Progenitor cell of endocrine pancreas (in vitro differentiated cells): ENCODE measurements around the gene HIPK2. TPM values are rescaled to one million over a fixed set of nuclear protein-coding genes. Genes with fewer than 3 reads are reported as not detected.

Source experiments
- DNase-seq: peaks from one replicate; pipeline ENCODE4 v3.0.0; 2021; ENCODE audit warnings: low spot score; ENCODE audit not compliant: unreplicated experiment
- H3K27ac Mint-ChIP-seq: 2 replicates; pipeline ENCODE4 v1.8.0; 2021; ENCODE audit warnings: mild to moderate bottlenecking, moderate library complexity, mixed read lengths
- H3K27me3 Mint-ChIP-seq: 2 replicates; pipeline ENCODE4 v1.8.0; 2021; ENCODE audit warnings: mixed read lengths
- H3K36me3 Mint-ChIP-seq: 2 replicates; pipeline ENCODE4 v1.8.0; 2022; ENCODE audit warnings: mixed read lengths; ENCODE audit not compliant: insufficient read depth
- H3K4me1 Mint-ChIP-seq: 2 replicates; pipeline ENCODE4 v1.8.0; 2021; ENCODE audit warnings: low read depth, mixed read lengths
- H3K4me3 Mint-ChIP-seq: 2 replicates; pipeline ENCODE4 v1.8.0; 2021; ENCODE audit warnings: low read depth, mild to moderate bottlenecking, moderate library complexity, mixed read lengths
- H3K9me3 Mint-ChIP-seq: 2 replicates; pipeline ENCODE4 v1.8.0; 2021; ENCODE audit warnings: low read depth, mixed read lengths
- total RNA-seq: library from RNA; stranded (reverse); gene quantifications from 2 replicates; pipeline ENCODE4 v1.2.1, GENCODE V29; 2021
- TF ChIP-seq, protein P1 (sequence below): fragments of 200-600 bp; sonication (generic); IDR thresholded peaks from one replicate; pipeline ENCODE4 v1.5.0; 2021; ENCODE audit warnings: antibody characterized with exemption, mild to moderate bottlenecking; ENCODE audit not compliant: unreplicated experiment

Gene HIPK2
- total RNA-seq, 1 donor from 2014 or later, result 146 TPM

GRCh38 chr7:139575338-139575680 lies 202.5 kb downstream of the HIPK2 start:
- H3K9me3 Mint-ChIP-seq, result no peaks in the 10 kb centered on the region
- TF ChIP-seq, protein P1, sequence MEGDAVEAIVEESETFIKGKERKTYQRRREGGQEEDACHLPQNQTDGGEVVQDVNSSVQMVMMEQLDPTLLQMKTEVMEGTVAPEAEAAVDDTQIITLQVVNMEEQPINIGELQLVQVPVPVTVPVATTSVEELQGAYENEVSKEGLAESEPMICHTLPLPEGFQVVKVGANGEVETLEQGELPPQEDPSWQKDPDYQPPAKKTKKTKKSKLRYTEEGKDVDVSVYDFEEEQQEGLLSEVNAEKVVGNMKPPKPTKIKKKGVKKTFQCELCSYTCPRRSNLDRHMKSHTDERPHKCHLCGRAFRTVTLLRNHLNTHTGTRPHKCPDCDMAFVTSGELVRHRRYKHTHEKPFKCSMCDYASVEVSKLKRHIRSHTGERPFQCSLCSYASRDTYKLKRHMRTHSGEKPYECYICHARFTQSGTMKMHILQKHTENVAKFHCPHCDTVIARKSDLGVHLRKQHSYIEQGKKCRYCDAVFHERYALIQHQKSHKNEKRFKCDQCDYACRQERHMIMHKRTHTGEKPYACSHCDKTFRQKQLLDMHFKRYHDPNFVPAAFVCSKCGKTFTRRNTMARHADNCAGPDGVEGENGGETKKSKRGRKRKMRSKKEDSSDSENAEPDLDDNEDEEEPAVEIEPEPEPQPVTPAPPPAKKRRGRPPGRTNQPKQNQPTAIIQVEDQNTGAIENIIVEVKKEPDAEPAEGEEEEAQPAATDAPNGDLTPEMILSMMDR, result no peak
- peaks cover 32% of the 10 kb centered on the region for H3K36me3 Mint-ChIP-seq
- H3K27ac Mint-ChIP-seq, result no peak overlapping the region
- H3K4me3 Mint-ChIP-seq, result no peak overlapping the region
- no peaks in the 10 kb centered on the region for H3K4me1 Mint-ChIP-seq
- no peaks in the 10 kb centered on the region for H3K27me3 Mint-ChIP-seq
- DNase-seq, result no peak

DNA sequence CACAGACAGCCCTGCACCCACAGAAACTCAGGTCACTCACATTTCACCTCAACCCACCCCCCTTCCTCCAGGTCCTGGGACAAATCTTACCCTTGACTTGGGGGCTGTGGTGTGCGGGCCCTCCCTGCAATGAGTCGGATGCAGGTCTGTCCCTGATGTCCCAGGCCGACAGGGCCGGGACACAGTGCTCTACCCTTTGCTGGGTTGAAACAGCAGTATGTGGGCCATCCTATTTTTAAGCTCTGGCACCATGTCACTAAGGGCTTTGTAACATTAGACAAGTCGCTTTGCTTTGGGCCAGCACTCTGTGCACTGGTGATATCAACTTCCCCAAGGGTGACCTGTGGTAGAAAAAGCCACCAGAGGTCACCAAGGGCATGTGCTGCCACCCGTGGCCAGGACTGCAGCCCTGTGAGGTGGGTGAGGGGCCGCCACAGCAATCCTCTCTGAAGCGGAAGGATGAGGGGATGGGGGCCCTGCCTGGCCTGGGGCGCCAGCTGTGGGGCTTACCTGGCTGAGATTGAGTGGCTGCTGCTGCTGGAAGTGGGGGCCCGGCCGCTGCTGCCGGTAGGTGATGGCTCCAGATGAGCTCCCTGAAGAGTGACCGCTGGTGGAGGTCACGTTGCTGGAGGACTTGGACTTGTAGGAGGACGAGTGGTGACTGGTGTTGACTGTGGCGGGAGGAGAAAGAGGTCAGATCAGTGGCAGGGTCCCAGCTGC lies 203.0 kb downstream of the HIPK2 start:
- Mint-ChIP-seq H3K9me3 (no peaks in the 10 kb centered on the region), H3K4me1 (no peaks in the 10 kb centered on the region), H3K36me3 (peaks cover 29% of the 10 kb centered on the region), H3K4me3 (no peak overlapping the region), H3K27me3 (no peaks in the 10 kb centered on the region), H3K27ac (no peak overlapping the region)
- DNase-seq, result no peak
- TF ChIP-seq, protein P1, result no peak

DNA sequence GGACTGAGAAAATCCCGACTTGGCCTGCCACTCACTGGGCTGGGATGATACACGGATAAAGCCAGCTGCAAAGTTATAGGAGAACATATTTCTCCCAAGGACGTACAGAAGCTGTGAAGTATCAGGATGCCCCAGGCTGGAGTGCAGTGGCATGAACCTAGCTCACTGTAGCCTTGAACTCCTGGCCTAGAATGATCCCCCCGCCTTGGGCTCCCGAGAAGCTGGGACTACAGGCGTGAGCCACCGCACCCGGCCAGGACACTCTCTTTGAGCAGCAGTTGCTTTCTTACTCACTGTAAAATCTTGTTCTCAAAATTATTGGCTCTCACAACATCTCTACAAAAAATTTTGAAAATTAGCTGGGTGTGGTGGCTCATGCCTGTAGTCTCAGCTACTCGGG lies 203.9 kb downstream of the HIPK2 start:
- Mint-ChIP-seq H3K4me1 (no peaks in the 10 kb centered on the region), H3K27me3 (no peaks in the 10 kb centered on the region), H3K36me3 (peaks cover 27% of the 10 kb centered on the region), H3K9me3 (no peaks in the 10 kb centered on the region), H3K4me3 (no peak overlapping the region), H3K27ac (peak overlapping the region; percentile 64)
- no peak for DNase-seq
- TF ChIP-seq, protein P1, result no peak

- no peak for DNase-seq
- TF ChIP-seq, protein P1, result no peak
- Mint-ChIP-seq H3K27me3 (no peaks in the 10 kb centered on the region), H3K36me3 (peaks cover 34% of the 10 kb centered on the region), H3K4me3 (no peak overlapping the region), H3K9me3 (no peaks in the 10 kb centered on the region), H3K27ac (no peak overlapping the region), H3K4me1 (peaks cover 2% of the 10 kb centered on the region)
Measured at GRCh38 chr7:139572704-139573385, 205.0 kb downstream of the HIPK2 start.

- no peaks in the 10 kb centered on the region for H3K27me3 Mint-ChIP-seq
- DNase-seq, result no peak
- H3K4me3 Mint-ChIP-seq, result no peak overlapping the region
- H3K27ac Mint-ChIP-seq, result no peak overlapping the region
- TF ChIP-seq, protein P1, result no peak
- no peaks in the 10 kb centered on the region for H3K9me3 Mint-ChIP-seq
- H3K4me1 Mint-ChIP-seq, result peaks cover 2% of the 10 kb centered on the region
- peaks cover 34% of the 10 kb centered on the region for H3K36me3 Mint-ChIP-seq
Measured at GRCh38 chr7:139572071-139572470, 205.7 kb downstream of the HIPK2 start.
